Suppressor macrophage treated with lipopolysaccharide for 1 hour (primary cell): ENCODE data around the gene ANP32E.
"Not testable (repeated sequence)": the region's sequence is repeated elsewhere in the genome, so short reads cannot be mapped to it uniquely, and the experiment has no call there.

Source experiments
- DNase-seq, 3 donors: peaks; one replicate each; pipeline ENCODE4 v3.0.0-alpha.2; 2020 to 2022

The ANP32E gene

GRCh38 chr1:150212070-150212469 lies 23.8 kb downstream of the ANP32E start:
- DNase-seq, result no peak

- DNase-seq, result no peak
These were observed 25.2 kb downstream of the ANP32E start for GRCh38 chr1:150210706-150211105.

- no peak for DNase-seq
These were observed 25.8 kb downstream of the ANP32E start for GRCh38 chr1:150210091-150210490.

GRCh38 chr1:150208460-150208859 lies 27.5 kb downstream of the ANP32E start:
- DNase-seq, result not testable (repeated sequence)

- DNase-seq, result no peak
These were observed 28.5 kb downstream of the ANP32E start for GRCh38 chr1:150207281-150207971.

GRCh38 chr1:150196417-150196816 lies 39.5 kb downstream of the ANP32E start:
- DNase-seq, result no peak

- no peak for DNase-seq
These were observed 41.4 kb downstream of the ANP32E start for GRCh38 chr1:150194381-150195031.

GRCh38 chr1:150192012-150192411 lies 43.9 kb downstream of the ANP32E start:
- DNase-seq, result no peak

GRCh38 chr1:150187560-150187931 lies 48.4 kb downstream of the ANP32E start:
- DNase-seq, result no peak

GRCh38 chr1:150186789-150187559 lies 48.9 kb downstream of the ANP32E start:
- peak; percentile 70 to 92 (median 86) for DNase-seq

- not testable (repeated sequence) for DNase-seq
These were observed 49.5 kb downstream of the ANP32E start for GRCh38 chr1:150186438-150186788.

- DNase-seq, result no peak
These were observed 50.4 kb downstream of the ANP32E start for GRCh38 chr1:150185481-150185880.

GRCh38 chr1:150183061-150183460 lies 52.9 kb downstream of the ANP32E start:
- peak in 2 of 3 donors; percentile 62 to 67 for DNase-seq

- no peak for DNase-seq
These were observed 53.7 kb downstream of the ANP32E start for GRCh38 chr1:150182247-150182646.

- peak in 2 of 3 donors; percentile 46 to 59 for DNase-seq
These were observed 55.4 kb downstream of the ANP32E start for GRCh38 chr1:150180474-150180873.

GRCh38 chr1:150179867-150180266 lies 56.0 kb downstream of the ANP32E start:
- DNase-seq, result no peak

GRCh38 chr1:150178548-150178947 lies 57.4 kb downstream of the ANP32E start:
- DNase-seq, result peak; percentile 51 to 59 (median 54)

- DNase-seq, result peak; percentile 50 to 88 (median 74)
These were observed 59.3 kb downstream of the ANP32E start for GRCh38 chr1:150176593-150176992.

GRCh38 chr1:150173141-150173585 lies 62.7 kb downstream of the ANP32E start:
- no peak for DNase-seq

- no peak for DNase-seq
These were observed 64.1 kb downstream of the ANP32E start for GRCh38 chr1:150171801-150172200.

GRCh38 chr1:150168960-150169601 lies 66.8 kb downstream of the ANP32E start:
- peak; percentile 74 to 85 (median 76) for DNase-seq
